GM21529 (cell line): ENCODE results near the gene CBLB.

Experiments used
- ATAC-seq: cut with Tn5 transposase; IDR thresholded peaks from one replicate; pipeline ENCODE4 v1.9.1; 2021; ENCODE audit not compliant: unreplicated experiment

Gene CBLB

DNA sequence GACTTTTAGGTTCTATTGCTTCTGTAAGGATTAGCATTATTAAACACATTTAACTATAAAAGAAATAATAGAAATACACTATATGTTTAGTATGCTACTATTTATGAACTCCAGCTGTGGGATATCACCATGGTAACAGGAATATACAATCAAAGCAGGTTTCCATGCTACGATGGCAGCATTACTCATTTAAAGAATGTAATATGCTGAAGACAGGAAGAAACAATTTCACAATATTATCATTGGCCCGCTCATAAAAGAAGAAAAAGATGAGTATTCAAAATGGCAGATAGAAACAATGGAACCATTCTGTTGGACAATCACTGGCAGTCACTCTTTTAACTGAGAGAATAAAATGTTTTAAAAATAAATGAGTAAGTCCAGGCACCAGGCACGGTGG is 153.4 kb downstream of the CBLB start:
- ATAC-seq = no peak

DNA sequence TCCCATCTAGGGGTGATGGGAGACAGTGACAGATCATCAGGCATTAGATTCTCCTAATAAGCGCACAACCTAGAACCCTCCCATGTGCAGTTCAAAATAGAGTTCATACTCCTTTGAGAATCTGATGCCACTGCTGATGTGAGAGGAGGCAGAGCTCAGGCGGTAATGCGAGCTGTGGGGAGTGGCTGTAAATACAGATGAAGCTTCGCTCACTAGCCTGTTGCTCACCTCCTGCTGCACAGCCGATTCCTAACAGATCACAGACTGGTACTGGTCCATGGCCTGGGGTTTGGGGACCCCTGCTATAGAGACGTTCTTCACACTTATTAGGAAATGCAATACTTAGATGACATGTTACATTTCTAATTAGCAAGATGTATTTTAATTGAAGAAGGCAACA is 154.4 kb downstream of the CBLB start:
- ATAC-seq = no peak

DNA sequence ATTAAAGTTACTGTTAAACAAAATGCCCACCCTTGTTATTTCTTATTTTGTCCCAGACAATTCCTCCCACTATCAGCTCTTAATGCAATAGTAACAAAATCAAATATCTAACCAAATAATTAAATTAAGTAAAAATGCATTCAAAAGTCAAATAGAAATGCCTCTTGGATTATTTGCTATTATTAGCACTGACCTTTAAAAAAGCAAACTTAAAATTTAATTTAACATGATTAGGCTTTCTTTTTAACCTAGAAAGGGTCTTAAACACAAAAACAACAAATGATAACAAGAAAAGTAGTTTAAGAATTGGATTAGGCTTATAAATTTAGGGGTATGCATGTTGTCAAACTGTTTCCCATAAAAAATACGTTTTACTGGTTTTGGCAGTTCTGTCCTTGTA is 159.8 kb downstream of the CBLB start:
- no peak for ATAC-seq

DNA sequence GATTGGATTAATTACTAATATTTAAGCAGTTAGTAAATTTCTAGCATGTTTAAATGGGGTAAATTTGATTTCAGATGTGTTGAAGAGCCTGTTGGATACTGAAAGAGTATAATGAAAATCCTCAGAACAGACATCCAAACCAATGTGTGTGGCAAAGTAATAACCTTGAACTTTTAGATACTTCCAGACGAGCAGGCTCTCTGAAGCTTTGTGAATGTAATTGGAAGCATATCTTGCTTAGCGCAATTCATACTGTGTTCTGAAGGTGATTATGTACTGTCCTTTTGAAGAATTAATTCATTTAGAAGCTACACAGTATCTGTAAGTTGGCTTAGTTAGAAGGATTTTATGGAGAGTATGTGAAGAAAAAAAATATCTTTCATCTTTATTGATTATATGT is 161.8 kb downstream of the CBLB start:
- ATAC-seq = no peak

DNA sequence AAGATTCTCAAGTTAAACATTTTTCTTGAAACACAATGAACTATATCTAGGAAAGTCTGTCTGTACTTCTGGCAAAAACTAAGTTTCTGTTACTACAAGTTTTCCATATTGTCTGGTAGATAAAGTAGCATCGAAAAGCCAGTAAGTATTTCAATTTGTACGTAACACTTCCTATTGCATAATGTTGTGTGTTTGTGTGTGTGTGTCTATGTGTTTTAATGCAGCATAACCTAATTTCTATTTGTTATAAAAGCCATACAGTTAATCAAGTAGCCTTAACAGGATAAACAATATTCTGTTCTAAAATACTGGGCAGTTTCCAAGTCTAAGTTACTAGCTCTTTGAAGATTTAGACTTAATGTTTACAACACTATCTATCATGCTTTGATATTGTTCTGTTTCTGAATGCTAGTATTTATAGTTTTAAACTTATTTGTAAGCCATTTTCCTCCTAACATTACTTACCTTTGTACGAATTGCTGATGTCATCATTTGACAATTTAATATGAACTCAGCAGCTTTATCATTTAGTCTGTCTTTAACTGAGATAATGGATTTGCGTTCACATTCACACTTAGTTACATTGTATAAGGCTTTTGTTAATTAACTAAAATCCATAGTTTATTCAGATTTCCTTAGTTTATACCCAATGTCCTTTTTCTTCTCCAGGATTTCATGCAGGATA is 163.9 kb downstream of the CBLB start:
- ATAC-seq = no peak

DNA sequence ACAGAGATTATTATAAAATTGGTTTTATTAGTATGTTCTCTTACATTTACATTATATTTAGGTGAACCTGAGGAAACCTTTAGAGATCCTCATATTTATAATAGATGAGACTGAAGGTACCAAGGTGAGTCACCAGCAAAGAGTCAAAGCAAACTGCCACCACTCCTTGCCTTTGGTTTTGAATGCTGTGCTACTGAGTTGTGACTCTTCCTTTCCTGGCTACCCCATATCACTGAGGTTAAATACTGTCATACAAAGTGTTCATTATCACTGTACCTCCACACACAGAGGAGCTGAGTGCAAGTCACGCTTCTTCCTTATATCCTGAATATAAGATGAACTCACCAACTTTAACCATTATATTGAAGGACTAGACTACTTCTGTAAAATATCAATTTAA is 168.2 kb downstream of the CBLB start:
- ATAC-seq = no peak

DNA sequence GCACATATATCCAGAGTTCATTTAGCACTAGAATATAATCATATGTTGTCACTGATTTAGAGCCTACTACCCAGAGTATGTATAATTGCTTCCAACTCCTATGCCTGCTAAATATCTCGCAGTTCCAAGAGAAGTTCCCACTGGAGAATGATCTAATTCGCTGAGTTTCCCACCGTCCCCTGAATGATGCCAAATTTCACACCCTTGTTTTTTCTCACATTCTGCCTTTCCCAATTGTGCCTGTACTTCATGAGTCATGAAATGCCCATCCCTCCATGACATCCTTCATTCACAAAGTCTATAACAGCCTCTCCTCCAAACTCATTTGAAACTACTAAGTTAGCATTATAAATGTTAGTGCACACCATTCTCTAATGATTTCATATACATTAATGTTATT is 177.2 kb downstream of the CBLB start:
- ATAC-seq = no peak

DNA sequence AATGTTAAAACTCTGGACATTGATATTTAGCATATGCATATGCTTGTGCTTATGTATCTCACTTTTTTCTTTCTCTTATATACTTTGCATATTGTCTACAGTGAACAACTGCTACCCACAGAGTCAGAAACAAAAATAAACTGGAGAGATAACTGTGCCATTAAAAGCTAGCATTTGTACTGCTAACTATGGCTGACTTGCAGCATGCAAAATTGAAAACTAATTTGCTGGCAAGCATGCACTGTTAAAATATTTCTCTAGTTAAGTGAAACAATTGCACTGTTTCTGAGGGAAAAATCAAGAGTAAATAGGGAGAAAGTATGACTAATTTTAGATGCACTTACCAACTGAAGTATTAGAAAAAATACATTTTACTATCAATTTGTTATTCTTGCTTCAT is 177.8 kb downstream of the CBLB start:
- ATAC-seq = no peak

DNA sequence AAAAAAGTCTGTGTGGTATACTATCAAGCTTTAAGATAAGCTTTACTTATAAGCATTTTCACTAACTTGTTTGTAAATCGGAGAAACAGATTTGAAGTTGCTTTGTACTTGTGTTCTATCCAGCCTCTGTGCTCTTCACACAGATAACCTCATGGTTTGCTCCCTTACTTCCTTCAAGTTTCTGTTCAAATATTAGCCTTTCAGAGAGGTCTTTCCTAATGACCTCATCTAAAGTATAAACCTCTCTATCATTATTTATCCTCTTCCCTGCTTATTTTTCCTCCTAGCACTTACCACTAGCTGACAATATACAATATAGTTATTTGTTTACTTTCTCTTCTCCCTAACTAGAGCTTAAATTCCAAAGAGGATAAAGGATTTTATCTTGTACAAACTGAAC is 180.0 kb downstream of the CBLB start:
- no peak for ATAC-seq

DNA sequence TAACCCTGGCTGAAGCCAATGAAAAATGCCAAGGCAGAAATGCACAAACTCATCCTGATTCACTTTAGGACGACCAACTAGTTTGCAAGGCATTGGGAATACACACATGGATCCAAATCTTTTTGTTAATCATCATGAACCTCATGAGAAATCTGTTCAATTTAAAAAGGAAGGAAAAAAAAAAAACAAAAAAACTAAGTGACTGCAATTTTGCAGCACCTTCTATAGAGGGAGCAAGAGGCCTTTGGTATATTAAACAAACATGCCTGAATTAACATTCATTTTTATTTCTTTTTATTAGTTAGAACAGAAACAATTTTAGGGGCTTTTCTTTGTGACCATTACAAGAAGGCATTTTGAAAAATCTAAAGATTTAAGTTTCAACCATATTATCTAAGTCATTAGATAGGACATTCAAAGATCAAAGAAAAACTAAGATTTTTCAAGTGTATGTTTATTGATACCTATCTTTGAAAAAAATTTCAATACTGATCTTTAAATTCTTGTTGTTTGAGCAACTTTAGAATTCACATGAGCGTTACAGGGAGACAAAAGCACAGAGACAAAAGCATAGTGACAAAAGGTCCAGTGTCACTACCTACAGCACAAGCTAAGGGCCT is 182.4 kb downstream of the CBLB start:
- ATAC-seq = no peak

DNA sequence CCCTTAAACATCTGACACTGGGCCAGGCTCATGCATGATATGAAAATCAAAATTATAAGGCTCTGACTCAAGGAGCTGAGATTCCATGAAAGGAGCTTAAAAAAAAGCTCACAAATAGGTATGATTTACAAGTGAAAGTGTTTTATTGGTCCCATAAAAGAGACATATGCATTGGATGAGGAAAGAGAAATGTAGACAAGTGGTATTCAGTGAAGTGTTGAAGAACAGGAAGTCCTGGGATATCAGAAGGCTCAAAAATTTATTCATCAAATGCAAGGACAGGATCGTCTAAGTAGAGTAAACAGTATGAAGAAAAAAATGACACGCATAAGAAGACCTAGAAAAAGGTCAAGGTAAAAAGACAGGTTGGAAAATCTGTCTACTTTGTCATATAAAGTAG is 188.9 kb downstream of the CBLB start:
- no peak for ATAC-seq

DNA sequence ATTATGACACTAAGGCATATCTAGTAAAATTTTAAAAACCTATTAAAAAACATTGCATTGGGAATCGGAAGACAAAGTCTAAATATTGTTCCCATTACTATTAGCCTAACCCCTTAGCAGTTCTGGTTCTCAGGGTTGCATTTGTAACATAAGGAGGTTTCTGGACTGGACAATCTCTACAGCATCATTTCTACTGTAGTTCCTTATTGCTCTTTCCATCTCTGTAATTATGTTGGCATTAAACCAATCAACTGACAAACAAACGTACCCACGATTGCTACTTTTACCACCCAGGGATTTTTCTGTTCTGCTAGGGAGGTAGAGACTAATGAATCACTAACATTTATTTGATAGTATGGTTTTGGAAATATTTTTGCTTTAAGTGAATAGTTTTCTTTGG is 190.8 kb downstream of the CBLB start:
- ATAC-seq = no peak

DNA sequence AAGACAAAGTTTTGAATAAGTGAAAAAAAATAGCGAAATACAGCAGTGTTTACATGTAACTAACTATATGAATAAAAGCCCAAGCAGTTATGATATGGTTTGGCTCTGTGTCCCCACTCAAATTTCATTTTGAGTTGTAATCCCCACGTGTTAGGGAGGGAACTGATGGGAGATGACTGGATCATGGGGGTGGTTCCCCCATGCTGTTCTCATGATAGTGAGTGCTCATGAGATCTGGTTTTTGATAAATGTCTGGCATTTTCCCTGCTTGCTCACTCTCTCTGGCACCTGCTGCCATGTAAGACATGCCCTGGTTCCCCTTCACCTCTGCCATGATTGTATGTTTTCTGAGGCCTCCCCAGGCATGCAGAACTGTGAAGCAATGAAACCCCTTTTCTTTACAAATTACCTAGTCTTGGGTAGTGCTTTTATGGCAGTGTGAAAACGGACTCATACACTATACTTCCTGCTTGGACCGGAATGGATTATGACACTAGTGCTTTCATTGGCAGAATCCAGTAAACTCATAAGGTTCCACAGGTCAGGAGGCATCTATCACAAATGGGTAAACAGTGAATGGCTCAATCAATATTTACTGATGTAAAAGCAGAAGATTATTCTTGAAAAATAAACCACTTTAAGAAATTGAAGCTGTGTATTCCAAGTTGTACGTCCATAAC is 192.1 kb downstream of the CBLB start:
- ATAC-seq = no peak

DNA sequence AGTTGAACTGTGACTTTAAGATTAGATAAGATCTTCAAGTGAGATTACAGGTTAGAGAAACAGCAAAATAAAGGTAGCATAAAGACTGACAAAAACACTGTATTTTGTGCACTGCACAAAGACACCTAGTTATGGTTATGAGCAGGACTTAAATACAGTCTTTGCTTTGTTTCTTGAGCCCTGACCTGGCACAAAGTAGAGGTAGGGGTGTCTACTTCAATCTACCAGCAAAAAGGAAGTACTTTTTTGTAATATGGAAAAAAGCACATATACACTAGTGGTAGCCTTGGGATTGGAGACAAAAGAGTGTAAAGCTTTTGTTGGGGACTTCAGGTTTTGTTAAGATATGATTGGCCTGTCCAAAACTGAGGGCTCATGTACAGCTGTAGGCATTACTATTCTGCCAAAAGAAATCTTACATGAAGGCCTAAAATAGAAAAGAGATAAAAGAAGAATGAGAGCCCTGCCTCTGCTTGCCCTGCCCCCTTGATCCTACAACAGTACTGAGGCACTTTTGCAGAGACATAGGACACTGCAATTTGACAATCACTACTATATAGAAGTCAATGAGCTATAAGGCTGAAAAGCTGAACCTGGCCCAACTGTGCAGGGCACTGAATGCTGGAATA is 194.3 kb downstream of the CBLB start:
- ATAC-seq = no peak

DNA sequence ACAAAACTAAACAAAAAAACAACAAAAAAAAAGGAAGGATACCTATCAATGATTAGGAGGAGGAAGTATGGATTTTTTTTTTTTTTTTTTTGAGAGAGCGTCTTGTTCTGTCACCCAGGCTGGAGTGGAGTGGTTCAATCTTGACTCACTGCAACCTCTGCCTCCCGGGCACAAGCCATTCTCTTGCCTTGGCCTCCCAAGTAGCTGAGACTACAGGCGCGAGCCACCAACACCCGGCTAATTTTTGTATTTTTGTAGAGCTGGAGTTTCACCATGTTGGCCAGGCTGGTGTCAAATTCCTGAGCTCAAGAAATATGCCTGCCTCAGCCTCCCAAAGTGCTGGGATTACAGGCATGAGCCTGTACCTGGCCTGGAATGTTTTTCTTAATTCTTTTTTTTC is 195.8 kb downstream of the CBLB start:
- ATAC-seq = no peak

DNA sequence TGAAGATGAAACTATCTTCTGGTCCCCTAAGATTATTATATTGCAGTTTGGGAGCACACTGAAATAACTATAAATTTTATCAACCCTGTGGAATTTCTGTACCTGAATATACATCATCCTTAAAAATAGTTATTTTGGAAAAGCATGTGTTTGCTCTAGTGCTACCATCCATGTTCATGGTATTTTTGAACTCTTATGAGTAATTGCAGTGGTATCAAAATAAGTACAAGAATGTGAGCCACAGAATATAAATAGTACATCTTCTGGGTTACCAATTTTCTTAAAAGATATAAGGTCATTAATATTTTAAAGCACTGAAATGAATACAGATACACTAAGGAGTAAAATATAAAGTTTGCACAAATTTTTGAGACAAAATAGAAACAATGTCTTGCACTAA is 206.5 kb downstream of the CBLB start:
- no peak for ATAC-seq

DNA sequence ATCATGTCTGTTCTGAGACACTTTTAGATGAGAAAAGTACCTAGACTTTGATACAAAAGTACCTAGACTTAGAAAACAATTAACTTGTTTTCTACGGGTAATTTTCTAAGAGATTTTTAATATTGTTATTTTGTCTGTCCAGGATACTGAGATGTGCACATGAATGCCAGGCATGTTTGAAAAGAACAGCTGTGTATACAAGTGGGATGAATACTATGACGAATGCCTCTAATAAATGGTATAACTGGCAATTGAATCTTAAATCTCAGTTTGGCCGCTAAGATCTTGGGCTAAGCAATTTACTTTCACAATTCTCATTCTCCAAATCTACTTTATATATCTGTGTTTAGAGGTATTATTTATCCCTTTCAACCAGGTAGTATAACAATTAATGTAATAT is 207.4 kb downstream of the CBLB start:
- no peak for ATAC-seq

DNA sequence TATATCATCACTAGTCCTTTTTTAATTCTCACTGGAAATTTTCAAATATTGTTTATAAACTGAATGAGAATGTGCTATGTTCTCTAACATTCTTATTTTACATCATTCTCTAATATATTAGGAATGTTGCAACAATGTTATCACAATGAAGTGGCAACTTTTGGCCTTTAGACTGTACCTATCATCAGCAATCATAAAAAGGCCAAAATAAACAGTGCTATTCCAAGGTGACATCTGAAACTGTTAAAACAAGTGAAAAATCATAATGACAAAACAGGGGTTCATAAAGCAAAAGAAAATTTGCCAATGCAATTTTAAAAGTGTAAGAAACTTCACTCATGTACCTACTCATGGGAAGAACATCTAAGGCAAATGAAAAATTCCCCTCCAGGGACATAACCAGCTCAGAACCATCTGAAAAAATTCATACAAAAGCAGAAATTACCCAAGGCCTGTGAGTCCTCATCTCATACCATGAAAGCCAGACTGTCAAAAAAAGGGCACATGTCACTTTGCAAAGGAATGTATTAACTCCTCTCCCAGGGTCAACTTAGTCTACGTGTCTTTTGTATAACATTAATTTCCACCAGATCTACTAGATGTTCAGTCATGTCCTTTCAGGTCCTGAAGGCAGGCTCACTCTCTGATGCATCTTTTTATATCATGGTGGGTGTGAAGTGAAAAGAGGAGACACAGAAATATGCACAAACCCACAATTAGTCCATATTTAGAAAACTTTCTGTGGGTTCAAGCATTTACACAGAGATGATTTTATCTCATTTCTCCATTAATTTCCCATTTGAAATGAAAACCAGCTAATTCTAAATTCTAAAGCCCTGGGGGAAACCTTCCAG is 211.9 kb downstream of the CBLB start:
- ATAC-seq = no peak

DNA sequence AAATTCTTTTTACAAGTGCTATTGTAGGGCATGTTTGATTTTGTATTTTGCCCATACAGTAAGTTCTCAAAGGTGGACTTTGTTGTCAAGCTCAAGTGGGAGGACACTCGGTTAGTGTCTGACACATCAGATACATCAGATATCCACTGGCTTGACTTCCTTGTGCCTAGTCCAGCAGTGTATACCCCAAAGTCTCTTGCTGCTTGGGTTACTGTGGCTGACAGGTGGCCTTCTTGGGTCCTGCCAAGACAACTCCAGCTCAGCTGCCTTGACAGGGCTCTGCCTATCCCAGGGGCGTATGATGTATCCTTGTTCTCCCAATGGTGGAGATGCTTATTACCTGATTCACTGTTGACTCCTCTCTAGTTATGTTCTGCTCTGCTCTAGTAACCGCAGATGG is 214.9 kb downstream of the CBLB start:
- no peak for ATAC-seq

DNA sequence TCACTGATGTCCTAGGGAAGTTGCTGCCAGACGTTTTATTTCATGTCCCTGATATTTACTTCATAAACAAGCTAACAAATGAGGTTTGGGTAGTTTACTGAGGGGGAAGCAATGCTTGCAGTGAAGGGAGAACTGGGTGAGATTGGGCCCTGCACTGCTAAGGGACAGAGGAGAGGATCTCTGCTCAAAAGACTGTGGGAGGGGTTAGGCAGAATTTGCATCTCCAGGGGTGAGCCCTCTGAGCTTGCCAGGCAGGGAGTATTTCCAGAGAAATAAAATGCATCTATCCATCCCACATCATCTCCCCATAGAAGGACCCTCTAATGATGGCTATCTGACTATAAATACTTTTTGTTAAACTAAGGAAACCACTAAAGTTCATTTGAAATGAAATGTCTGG is 215.6 kb downstream of the CBLB start:
- ATAC-seq = no peak

DNA sequence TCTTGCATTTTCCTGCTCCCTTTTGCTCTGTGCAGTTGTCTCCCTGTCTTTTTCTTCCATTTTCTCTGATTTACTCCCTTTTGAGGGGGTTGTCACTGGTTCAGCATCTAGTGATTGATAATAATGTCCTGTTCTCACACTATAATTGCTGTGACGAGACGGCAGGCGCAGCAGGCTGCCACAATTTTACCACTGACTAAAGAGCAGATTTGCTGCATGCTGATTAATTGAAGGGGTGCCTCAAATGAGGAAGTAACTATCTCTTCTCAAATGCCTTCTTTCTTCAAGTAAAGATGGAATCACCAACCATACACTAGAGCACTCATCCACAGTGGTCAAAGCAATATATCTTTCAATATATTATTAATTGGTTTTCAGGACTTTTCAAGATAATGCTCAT is 219.3 kb downstream of the CBLB start:
- ATAC-seq = no peak
